ENCODE measurements around the gene UQCRHL.

DNA sequence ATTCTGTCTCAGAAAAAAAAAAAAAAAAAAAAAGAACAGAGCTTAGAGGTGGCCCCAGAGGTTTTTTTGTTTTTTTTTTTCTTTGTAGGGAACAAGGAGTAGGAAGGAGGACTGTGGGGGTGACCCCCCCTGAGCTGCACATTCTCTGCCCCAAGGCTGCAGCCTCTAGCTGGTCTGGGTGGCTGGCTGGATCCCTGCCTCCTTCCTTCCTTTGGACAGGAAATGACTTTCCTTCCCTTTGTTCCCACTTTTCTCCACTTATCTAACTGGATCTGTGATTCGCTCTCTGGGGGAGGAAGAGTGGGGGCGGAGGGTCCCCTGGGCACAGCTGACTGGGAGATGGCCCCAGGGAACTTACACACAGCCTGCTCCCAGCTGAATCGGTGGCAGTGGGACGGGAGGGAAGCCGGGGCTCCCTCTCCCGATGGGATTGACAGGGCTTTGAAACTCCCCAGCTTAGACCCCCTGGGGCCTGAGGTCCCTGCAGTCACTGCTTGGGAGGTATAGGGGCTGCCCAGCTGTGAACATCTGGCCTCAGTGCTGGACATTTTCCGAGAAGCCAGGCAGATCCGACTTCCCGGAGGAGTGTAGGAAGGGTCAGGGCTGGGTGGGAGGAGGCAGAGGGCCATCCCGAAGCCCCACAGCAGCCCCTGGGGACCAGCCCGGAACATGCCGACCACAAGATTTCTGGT is 46.8 kb downstream of the UQCRHL start:
- TF ChIP-seq, protein P1, sequence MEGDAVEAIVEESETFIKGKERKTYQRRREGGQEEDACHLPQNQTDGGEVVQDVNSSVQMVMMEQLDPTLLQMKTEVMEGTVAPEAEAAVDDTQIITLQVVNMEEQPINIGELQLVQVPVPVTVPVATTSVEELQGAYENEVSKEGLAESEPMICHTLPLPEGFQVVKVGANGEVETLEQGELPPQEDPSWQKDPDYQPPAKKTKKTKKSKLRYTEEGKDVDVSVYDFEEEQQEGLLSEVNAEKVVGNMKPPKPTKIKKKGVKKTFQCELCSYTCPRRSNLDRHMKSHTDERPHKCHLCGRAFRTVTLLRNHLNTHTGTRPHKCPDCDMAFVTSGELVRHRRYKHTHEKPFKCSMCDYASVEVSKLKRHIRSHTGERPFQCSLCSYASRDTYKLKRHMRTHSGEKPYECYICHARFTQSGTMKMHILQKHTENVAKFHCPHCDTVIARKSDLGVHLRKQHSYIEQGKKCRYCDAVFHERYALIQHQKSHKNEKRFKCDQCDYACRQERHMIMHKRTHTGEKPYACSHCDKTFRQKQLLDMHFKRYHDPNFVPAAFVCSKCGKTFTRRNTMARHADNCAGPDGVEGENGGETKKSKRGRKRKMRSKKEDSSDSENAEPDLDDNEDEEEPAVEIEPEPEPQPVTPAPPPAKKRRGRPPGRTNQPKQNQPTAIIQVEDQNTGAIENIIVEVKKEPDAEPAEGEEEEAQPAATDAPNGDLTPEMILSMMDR (IDR thresholded peaks at IDR 0.05; ENCODE audit: borderline replicate concordance, extremely low read depth, low read length, poor library complexity, severe bottlenecking): no peak
- TF ChIP-seq EZH2 (IDR thresholded peaks at IDR 0.05; ENCODE audit: borderline replicate concordance, low read depth, low read length, severe bottlenecking): no peak

All from DND-41 (cell line).